ENCODE measurements around the gene PKIG.

The PKIG gene

GRCh38 chr20:44657875-44658274 lies 75.5 kb downstream of the PKIG start:
- no peak for DNase-seq

DNA sequence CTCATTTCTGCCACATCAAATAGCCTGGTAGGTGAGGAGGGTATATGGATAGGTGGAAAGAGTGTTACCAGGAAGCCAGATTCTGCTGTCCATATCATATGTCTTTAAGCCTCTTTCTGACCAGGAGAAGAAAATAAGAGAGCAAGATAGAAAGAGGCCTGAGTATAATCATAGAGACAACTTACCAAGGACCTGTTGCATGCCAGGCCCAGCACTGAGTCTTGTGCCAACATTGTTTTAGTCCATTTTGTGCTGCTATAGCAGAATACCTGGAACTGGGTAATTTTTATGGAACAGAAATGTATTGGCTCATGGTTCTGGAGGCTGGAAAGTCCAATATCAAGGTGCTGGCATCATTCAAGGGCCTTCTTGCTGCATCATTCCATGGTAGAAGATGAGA lies 76.4 kb downstream of the PKIG start:
- no peak for DNase-seq

DNA sequence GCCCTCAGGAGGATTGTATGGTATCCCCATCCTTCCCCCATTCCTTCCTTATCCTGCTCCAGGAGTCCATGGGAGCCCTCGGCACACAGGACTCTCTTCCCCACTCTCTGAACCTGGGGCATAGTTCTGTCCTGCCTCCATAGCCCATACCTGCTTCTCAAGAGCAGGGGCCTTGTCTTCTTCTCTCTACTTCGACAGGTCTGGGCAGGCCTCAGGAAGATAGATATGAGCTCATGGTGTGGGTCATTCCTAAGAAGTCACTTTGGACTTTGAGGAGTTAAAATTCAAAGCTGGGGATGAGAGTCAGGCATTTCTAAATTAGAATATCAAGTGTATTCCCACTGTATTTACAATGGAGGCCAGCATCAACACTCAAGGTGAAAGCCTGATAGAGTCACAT lies 77.6 kb downstream of the PKIG start:
- no peak for DNase-seq

DNA sequence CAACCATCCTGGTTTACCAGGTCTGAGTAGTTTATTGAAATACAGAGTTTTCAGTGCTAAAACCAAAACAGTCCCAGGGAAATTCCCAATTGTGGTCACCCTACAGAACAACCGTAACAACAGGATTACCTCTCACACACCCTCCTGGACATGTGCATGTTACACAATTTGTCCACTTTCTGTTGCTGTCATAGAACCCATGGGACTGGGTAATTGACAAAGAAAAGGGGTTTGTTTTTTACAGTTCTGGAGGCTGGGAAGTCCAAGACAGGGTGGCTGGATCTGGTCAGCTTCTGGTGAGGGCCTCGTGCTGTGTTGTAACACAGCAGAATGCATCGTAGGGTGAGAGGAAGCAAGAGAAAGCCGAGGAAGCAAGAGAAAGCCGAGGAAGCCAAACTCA lies 78.2 kb downstream of the PKIG start:
- DNase-seq = no peak

GRCh38 chr20:44662261-44662660 lies 79.9 kb downstream of the PKIG start:
- no peak for DNase-seq

GRCh38 chr20:44664131-44664530 lies 81.8 kb downstream of the PKIG start:
- no peak for DNase-seq

GRCh38 chr20:44666066-44666465 lies 83.7 kb downstream of the PKIG start:
- no peak for DNase-seq
